ENCODE measurements around the gene CRB1. TPM values are rescaled to one million over a fixed set of nuclear protein-coding genes. Genes with fewer than 3 reads are reported as not detected.

Gene CRB1
- total RNA-seq (2014; rRNA removed; shearing (Covaris generic)): not detected in 2 replicates

DNA sequence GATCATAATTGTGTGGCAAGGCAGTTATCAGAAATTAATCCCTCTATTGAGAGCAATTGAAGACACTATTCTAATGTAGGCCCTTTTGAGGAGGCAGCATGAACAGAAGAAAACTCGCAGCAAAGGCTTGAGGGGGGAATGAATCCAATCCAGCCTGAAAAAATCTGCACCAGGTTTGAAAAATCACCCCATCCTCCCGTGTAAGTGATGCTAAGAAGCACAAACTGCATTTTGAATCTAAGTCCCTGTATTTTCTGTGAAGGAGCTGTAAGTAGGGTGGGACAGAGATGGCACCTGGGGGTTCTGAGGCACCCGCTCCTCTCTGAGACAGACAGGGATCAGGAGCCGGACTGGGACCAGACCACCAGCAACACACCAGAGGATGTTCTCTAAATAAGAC, at the start of gene CRB1:
Gene CRB1 (plus strand): TSS at position 241 of the 400 bp plus-strand sequence. CDS start 161 bp downstream, outside the sequence.
- Histone ChIP-seq H3K36me3 (replicated peaks; ENCODE audit: control insufficient read depth, insufficient read depth, low read length) (no peaks in the 10 kb centered on the region), H3K4me3 (ENCODE audit: insufficient read depth, low read depth, low read length) (no peak within 1 kb of the TSS), H3K27me3 (ENCODE audit: control insufficient read depth, insufficient read depth, low read length) (no peaks in the 10 kb centered on the region)
- DNase-seq: peak; percentile 2

- Histone ChIP-seq H3K4me3 (ENCODE audit: insufficient read depth, low read depth, low read length) (no peak overlapping the region), H3K27me3 (ENCODE audit: control insufficient read depth, insufficient read depth, low read length) (no peaks in the 10 kb centered on the region), H3K36me3 (replicated peaks; ENCODE audit: control insufficient read depth, insufficient read depth, low read length) (no peaks in the 10 kb centered on the region)
- DNase-seq: no peak
These were observed 49.2 kb upstream of the CRB1 start for GRCh38 chr1:197218857-197219256.

DNA sequence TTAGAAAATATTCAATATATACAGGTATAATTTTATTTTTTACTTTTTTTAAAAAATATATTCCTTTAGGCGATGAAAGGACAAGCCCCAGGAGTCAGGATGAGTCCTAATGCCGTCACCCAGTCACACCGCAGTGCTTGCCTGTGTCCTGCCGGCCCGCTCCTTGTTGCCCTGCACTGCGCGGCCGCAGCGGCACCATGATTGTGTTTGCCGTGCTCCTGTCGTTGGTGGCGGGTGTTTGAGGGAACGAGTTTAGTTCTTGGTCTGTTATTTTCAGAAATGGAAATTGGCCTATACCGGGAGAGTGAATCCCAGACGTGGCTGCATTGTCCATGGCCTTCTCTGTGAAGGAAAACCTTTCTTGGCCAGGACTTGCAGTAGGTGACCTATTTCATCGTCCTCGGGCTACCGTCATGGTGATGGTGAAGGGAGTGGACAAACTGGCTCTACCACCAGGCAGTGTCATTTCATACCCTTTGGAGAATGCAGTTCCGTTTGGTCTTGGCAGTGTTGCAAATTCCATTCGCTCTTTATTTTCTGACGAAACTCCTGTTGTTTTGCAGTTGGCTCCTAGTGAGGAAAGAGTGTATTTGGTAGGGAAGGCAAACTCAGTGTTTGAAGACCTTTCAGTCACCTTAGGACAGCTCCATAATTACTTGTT, 45.9 kb upstream of the CRB1 start:
- Histone ChIP-seq H3K4me3 (ENCODE audit: insufficient read depth, low read depth, low read length) (no peak overlapping the region), H3K36me3 (replicated peaks; ENCODE audit: control insufficient read depth, insufficient read depth, low read length) (no peaks in the 10 kb centered on the region), H3K27me3 (ENCODE audit: control insufficient read depth, insufficient read depth, low read length) (no peaks in the 10 kb centered on the region)
- no peak for DNase-seq

DNA sequence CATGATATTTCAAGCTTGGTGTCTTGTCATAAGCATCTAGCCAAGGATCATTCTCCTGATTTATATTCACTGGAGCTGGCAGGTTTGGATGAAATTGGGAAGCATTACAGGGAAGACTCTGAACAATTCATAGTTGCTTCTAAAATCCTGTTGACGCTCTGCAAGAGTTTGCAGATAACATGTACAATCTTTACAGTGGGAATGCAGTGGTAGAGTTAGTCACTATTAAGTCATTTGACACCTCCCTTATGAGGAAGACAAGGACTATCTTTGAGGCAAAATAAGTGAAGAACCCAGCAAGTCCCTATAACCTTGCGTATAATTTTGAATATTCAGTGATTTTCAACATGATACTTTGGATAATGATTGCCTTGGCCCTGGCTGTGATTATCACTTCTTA, 45.3 kb upstream of the CRB1 start:
- Histone ChIP-seq H3K27me3 (ENCODE audit: control insufficient read depth, insufficient read depth, low read length) (no peaks in the 10 kb centered on the region), H3K36me3 (replicated peaks; ENCODE audit: control insufficient read depth, insufficient read depth, low read length) (no peaks in the 10 kb centered on the region), H3K4me3 (ENCODE audit: insufficient read depth, low read depth, low read length) (no peak overlapping the region)
- no peak for DNase-seq

- H3K36me3 ChIP-seq (replicated peaks; ENCODE audit: control insufficient read depth, insufficient read depth, low read length): no peaks in the 10 kb centered on the region
- H3K27me3 ChIP-seq (ENCODE audit: control insufficient read depth, insufficient read depth, low read length): no peaks in the 10 kb centered on the region
- no peak for DNase-seq
- no peak overlapping the region for H3K4me3 ChIP-seq (ENCODE audit: insufficient read depth, low read depth, low read length)
These were observed 43.9 kb upstream of the CRB1 start for GRCh38 chr1:197224160-197224559.

DNA sequence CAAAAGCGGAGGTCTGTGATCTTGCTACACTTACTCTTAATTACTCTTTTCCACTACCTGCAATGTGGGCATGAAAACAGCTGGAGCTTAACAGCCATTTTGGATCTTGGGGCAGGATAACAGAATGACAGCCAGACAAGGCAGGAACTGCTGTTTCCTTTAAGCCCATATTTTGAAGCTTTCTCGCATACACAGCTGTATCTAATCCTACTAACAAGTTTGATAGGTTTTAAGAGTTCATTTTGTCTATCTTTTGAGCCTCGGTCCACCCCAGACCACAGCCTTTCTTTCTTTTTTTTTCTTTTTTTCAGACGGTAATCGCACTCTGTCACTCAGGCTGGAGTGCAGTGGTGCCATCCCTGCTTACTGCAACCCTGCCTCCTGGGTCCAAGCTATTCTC, 42.4 kb upstream of the CRB1 start:
- Histone ChIP-seq H3K4me3 (ENCODE audit: insufficient read depth, low read depth, low read length) (no peak overlapping the region), H3K27me3 (ENCODE audit: control insufficient read depth, insufficient read depth, low read length) (no peaks in the 10 kb centered on the region)
- DNase-seq: no peak

GRCh38 chr1:197234581-197234980, 33.5 kb upstream of the CRB1 start:
- Histone ChIP-seq H3K4me3 (ENCODE audit: insufficient read depth, low read depth, low read length) (no peak overlapping the region), H3K36me3 (replicated peaks; ENCODE audit: control insufficient read depth, insufficient read depth, low read length) (no peaks in the 10 kb centered on the region), H3K27me3 (ENCODE audit: control insufficient read depth, insufficient read depth, low read length) (no peaks in the 10 kb centered on the region)
- DNase-seq: no peak

More for the DNA sequence above, 42.4 kb upstream of the CRB1 start:
- H3K36me3 ChIP-seq (replicated peaks; ENCODE audit: control insufficient read depth, insufficient read depth, low read length): no peaks in the 10 kb centered on the region

GRCh38 chr1:197235355-197235754, 32.7 kb upstream of the CRB1 start:
- Histone ChIP-seq H3K36me3 (replicated peaks; ENCODE audit: control insufficient read depth, insufficient read depth, low read length) (no peaks in the 10 kb centered on the region), H3K4me3 (ENCODE audit: insufficient read depth, low read depth, low read length) (no peak overlapping the region), H3K27me3 (ENCODE audit: control insufficient read depth, insufficient read depth, low read length) (no peaks in the 10 kb centered on the region)
- no peak for DNase-seq

DNA sequence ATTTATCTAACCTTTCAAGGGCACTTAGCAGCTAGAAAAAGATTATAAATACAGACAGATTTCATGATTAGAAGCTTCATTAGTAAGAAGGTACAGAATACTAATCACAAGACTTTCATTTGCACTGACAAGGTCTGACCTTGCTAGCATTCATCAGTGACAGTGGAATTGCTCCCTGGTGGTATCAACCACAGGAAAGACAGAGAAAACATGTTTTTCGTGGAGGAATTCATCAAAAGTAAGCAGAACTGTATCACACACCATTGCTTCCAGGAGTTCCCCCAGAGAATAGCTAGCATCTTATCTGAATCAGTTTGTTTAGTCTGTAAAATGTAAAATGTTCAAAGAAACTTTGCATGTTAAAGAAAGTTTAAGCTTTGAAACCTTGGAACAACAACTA, 20.6 kb upstream of the CRB1 start:
- Histone ChIP-seq H3K36me3 (replicated peaks; ENCODE audit: control insufficient read depth, insufficient read depth, low read length) (no peaks in the 10 kb centered on the region), H3K4me3 (ENCODE audit: insufficient read depth, low read depth, low read length) (no peak overlapping the region), H3K27me3 (ENCODE audit: control insufficient read depth, insufficient read depth, low read length) (no peaks in the 10 kb centered on the region)
- DNase-seq: no peak

DNA sequence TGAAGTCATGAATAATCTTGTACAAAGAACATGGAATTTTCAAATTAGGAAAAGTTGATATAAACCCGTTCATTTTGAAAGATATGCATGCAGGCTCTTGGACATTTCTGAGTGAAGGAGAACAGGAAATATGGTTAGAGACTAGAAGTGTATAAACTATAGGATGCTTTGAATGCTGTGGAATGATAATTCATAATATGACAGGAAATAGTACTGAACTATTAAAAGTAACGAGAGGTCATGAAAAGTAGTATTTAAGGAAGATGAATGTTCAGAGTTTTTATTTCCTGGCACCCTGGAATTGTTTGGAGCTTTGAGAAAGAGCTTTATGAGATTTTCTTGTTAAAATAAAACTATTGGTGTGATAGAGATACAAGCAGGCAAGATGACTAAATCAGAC, 18.7 kb upstream of the CRB1 start:
- H3K4me3 ChIP-seq (ENCODE audit: insufficient read depth, low read depth, low read length): no peak overlapping the region
- H3K36me3 ChIP-seq (replicated peaks; ENCODE audit: control insufficient read depth, insufficient read depth, low read length): no peaks in the 10 kb centered on the region
- no peaks in the 10 kb centered on the region for H3K27me3 ChIP-seq (ENCODE audit: control insufficient read depth, insufficient read depth, low read length)
- no peak for DNase-seq

DNA sequence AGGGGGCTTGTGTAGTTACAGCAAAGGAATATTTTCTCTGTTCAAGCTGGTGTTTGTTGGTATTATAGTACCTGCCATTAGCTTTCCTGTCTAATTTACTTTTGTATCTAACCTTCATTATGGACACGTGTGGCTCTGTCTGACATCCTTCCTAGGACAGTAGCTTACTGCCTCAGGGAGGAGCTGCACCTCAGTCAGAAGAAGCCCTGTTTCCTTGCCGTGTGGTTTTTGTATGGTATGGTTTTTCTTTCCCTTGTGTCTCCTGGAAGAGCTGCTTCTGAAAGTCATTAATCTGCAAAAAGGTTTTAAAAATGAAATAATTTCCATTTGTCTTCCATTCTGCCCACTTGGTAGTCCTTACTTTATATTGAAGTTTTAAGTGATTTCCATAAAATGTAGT, 17.4 kb upstream of the CRB1 start:
- Histone ChIP-seq H3K4me3 (ENCODE audit: insufficient read depth, low read depth, low read length) (no peak overlapping the region), H3K36me3 (replicated peaks; ENCODE audit: control insufficient read depth, insufficient read depth, low read length) (no peaks in the 10 kb centered on the region), H3K27me3 (ENCODE audit: control insufficient read depth, insufficient read depth, low read length) (no peaks in the 10 kb centered on the region)
- no peak for DNase-seq

GRCh38 chr1:197252973-197253372, 15.1 kb upstream of the CRB1 start:
- DNase-seq: no peak
- Histone ChIP-seq H3K27me3 (ENCODE audit: control insufficient read depth, insufficient read depth, low read length) (no peaks in the 10 kb centered on the region), H3K36me3 (replicated peaks; ENCODE audit: control insufficient read depth, insufficient read depth, low read length) (no peaks in the 10 kb centered on the region), H3K4me3 (ENCODE audit: insufficient read depth, low read depth, low read length) (no peak overlapping the region)

DNA sequence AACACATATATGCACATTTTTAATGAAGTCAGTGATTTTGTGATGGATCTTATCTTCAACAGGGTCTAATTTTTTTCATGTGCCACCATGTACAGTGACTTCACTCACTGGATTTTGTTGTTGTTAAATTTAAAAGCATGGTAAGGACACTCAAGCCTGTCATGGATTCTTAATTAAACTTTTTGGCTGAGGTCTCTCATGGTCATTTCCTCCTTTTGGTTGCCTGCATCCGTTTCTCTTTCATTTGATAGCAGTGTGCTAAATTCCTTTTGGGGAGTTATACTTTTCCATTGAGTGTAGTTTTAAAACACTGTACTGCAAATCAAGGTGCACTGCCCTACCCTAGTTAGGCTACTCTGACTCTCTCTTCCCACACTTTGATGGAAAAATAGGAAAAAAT, 13.2 kb upstream of the CRB1 start:
- H3K36me3 ChIP-seq (replicated peaks; ENCODE audit: control insufficient read depth, insufficient read depth, low read length): no peaks in the 10 kb centered on the region
- no peaks in the 10 kb centered on the region for H3K27me3 ChIP-seq (ENCODE audit: control insufficient read depth, insufficient read depth, low read length)
- H3K4me3 ChIP-seq (ENCODE audit: insufficient read depth, low read depth, low read length): no peak overlapping the region
- DNase-seq: no peak

GRCh38 chr1:197264936-197265567, 3.0 kb upstream of the CRB1 start:
- H3K4me3 ChIP-seq (ENCODE audit: insufficient read depth, low read depth, low read length): no peak overlapping the region
- no peaks in the 10 kb centered on the region for H3K36me3 ChIP-seq (replicated peaks; ENCODE audit: control insufficient read depth, insufficient read depth, low read length)
- no peaks in the 10 kb centered on the region for H3K27me3 ChIP-seq (ENCODE audit: control insufficient read depth, insufficient read depth, low read length)
- DNase-seq: no peak

- no peak for DNase-seq
- no peak overlapping the region for H3K4me3 ChIP-seq (ENCODE audit: insufficient read depth, low read depth, low read length)
- H3K36me3 ChIP-seq (replicated peaks; ENCODE audit: control insufficient read depth, insufficient read depth, low read length): no peaks in the 10 kb centered on the region
These were observed 1.0 kb downstream of the CRB1 start for GRCh38 chr1:197269053-197269452.

More at GRCh38 chr1:197269053-197269452, 1.0 kb downstream of the CRB1 start:
- H3K27me3 ChIP-seq (ENCODE audit: control insufficient read depth, insufficient read depth, low read length): no peaks in the 10 kb centered on the region
